HG03175 (cell line): ENCODE results near the gene ATR.
"Not testable (repeated sequence)": the region's sequence is repeated elsewhere in the genome, so short reads cannot be mapped to it uniquely, and the experiment has no call there.

Source experiments
- ATAC-seq: cut with Tn5 transposase; IDR thresholded peaks from one replicate; pipeline ENCODE4 v1.9.1; 2021; ENCODE audit warnings: mild to moderate bottlenecking, moderate library complexity; ENCODE audit not compliant: unreplicated experiment

Gene ATR

DNA sequence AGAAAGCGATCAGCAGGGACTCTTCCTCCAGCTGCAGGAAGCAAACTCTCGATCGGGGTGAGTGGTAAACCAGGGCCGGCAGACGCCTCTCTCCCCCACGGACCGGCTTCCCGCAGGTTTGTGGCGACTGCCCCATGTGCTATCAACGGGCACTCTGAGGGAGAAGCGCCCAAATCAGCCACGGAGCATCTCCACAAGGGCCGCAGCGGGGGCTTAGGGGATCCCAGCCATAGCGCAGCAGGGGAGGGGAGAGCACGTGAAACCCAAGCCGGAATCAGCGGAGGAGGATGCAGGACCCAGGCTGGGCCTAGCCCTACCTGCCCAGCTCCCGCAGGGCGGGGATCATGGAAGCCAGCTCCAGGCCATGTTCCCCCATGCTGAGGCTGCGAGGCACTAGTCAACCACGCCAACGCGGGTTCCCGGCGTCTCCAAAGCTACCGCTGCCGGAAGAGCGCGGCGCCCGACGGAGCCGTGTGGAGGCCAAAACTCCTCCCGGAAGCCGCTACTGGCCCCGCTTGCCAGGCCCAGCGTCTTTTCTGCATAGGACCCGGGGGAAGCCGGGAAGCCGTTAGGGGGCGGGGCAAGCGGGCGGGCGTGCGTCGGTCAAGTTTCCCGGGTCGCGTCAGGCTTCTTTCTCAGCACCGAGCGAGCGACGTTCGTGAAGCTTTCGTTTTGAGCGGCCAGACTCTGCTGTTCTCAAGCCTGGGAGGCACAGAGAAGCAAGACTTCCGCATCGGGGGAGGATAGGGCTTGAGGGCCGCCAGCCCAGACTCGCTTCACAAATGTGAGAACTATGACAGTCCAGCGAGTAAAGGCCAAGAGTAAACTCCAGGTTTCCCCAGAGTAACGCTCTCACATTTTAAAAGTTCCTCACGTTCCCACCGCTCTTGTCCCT lies at the start of gene ATR:
ATR (minus strand) TSS at position 405 of the 895 bp plus-strand sequence; CDS start at position 376, 29 bp downstream.
- peak; percentile 93 for ATAC-seq

GRCh38 chr3:142626971-142627370 lies 48.4 kb upstream of the ATR start:
- ATAC-seq, result no peak

GRCh38 chr3:142625153-142625440 lies 46.6 kb upstream of the ATR start:
- no peak for ATAC-seq

- ATAC-seq, result no peak
Measured at GRCh38 chr3:142624341-142625152, 46.0 kb upstream of the ATR start.

- no peak for ATAC-seq
Measured at GRCh38 chr3:142623194-142623593, 44.7 kb upstream of the ATR start.

GRCh38 chr3:142622405-142622804 lies 43.9 kb upstream of the ATR start:
- no peak for ATAC-seq

- no peak for ATAC-seq
Measured at GRCh38 chr3:142618917-142619461, 40.5 kb upstream of the ATR start.

DNA sequence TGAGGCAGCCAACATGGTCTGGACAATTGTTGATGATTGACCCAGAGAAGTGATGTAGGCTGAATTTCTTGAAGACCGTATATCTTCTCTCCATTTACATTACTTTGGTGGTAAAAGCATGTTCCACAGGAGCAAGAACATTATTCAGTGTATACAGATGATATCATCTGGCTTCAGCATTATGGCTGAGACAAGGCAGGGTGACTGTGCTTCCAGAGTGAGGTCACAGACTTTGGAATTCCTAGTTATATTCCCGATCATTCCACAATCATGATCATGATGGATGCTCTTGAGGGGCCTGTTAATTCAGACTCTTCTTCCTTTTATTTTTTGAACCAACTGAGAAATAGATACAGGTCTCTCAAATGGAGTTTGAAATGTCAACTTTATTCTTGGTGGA lies 36.6 kb upstream of the ATR start:
- no peak for ATAC-seq

DNA sequence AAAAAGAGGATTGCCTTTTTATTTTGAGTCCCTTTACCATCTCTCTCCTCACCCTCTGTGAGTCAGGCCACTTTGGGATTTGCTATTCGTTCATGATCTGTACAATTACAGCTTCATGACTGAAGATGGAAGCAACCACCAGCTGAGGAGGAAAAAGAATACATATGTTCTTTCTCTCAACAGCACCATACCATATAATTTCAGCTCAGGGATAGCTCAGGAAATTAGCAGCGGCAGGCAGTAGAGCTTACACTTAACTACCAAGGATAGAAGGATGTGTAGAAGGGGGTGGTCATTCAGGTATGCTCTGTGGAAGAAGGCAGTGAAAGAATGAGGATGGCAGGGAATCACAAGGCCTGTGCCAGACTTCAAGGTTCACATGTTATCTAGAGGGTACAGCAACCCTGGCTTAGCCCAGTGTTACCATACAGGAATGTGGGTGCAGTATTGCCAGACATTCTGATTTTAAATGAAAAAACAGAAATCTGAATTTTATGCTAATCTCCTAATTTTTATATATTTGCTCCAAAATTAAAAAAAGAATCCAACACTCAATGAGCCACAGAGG lies 35.6 kb upstream of the ATR start:
- ATAC-seq, result no peak

GRCh38 chr3:142613491-142613890 lies 35.0 kb upstream of the ATR start:
- no peak for ATAC-seq

DNA sequence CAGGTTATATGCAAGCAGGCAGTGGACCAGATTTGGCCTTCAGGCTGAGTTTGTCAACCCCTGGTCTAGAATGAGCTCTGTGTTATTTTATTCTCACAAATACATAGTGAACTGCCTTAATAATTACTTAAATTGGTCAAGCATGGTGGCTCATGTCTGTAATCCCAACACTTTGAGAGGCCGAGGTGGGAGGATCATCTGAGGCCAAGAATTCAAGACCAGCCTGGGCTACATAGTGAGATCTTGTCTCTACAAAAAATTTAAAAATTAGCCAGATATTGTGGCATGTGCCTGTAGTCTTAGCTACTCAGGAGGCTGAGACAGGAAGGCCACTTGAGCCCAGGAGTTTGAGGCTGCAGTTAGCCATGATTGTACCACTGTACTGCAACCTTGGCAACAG lies 32.7 kb upstream of the ATR start:
- no peak for ATAC-seq

- ATAC-seq, result no peak
Measured at GRCh38 chr3:142609136-142609535, 30.6 kb upstream of the ATR start.

DNA sequence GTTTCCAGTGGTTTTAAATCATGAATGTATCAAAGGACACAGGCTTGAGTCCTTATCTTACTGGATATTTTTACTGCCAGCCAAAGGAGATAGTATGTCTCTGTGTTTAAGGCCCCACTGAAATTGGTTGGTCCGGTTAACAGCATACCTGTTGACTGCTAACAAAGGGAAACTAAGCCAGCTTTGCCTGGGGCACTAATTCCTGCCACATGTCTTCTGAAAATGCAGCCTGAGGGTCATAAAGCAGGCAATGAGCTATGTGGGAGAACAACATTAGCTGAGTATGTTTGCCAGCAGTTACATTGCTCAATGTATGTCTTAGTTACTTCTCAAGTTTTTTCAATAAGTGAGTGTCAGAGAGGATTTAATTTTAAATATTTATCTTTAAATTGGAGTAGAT lies 30.1 kb upstream of the ATR start:
- no peak for ATAC-seq

DNA sequence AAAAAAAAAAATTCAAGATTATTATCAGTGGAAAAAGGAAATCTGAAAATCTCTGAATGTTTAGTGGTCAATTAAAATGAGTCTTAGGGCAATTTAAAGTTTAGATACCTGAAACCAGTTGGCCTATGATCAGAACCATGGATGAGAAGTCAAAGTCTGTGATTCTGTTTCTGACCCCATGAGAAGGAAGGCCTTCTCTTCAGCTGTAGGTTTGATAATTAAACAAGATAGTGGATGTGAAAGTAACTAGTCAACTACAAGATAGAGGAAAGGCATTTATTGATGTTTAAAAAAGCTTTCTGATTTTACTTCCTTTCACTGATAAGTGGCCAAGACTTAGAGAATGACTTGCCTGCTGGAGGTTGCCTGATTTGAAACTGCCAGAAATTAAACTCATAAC lies 26.4 kb upstream of the ATR start:
- ATAC-seq, result peak; percentile 80

GRCh38 chr3:142603386-142603705 lies 24.8 kb upstream of the ATR start:
- ATAC-seq, result not testable (repeated sequence)

GRCh38 chr3:142602619-142603385 lies 24.3 kb upstream of the ATR start:
- no peak for ATAC-seq

DNA sequence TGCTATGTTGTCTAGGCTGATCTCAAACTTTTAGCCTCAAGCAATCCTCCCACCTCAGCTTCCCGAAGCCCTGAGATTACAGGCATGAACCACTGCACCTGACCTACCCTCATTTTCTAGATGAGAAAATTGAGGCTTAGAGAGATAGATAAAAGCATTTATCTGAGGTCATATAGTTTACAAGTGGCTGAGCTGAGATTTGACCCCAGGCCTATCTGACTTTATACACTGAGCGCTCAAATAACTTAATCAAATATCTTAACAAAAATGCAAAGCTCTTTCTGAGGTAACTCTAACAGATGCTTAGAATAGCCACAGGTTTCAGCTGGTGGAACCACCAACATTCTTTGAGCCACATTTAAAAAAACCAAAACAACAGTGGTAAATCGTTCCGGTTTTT lies 23.2 kb upstream of the ATR start:
- no peak for ATAC-seq

- no peak for ATAC-seq
Measured at GRCh38 chr3:142597906-142598305, 19.4 kb upstream of the ATR start.

DNA sequence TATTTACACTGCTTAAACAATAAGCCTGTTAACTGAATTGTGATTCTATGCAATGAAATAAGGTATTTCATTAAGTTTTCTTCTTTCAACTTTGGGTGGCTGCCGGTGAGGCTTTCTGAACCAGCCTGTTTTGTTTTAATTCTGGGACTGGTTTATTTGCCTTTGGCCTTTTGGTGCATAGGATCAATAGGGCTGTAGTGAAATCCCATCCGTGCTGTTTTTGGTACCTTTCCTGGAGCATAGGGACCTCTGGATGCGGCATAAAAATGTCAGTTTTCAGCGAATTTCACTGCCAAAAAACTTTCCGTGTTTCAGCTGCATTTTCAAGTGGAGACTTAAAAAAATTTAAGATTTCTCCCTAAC lies 18.2 kb upstream of the ATR start:
- no peak for ATAC-seq

DNA sequence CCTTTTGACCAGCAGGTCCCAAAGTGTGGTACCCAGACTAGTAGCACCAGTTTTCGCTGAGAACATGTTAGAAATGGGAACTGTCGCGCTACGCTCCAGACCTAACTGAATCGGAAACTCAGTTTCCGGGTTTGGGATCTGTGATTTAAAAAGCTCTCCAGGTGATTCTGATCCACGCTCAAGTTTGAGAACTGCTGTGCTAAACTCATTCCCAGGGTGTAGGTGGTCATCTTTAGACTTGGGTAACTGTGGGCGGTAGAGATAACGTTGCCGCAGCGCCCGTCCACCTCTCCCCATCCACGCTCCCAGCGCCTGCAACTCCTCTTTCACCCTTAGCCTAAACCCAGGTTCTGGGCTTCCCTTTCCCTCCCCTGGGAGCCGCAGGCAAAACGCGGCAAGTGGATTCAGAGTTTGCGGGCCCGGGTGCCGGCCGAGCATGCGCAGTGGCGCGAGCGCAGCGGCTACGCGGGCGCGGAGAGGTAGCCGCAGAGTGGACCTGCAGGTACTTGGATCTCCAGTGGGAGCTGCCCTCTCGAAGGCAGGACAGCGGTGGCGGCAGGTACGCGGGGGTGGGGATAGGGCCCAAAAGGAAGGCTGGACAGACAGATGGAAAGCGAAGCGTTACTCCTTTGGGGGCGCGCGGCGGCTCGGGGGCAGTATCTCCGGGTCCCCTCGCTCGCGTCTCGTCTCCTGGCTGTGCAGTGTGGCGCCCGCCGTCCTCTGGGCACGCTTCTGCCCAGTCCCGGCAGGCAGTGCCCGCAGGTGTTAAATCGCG lies 17.6 kb upstream of the ATR start, which contains the start of gene PLS1:
PLS1 (plus strand) TSS at position 443 of the 775 bp plus-strand sequence. CDS start 67,845 bp downstream, outside the sequence.
- peak; percentile 85 for ATAC-seq
